ENCODE measurements around the gene SYS1.

- TF ChIP-seq CTCF (IDR thresholded peaks at IDR 0.05): no peak
- TF ChIP-seq POLR2A (IDR thresholded peaks at IDR 0.05): no peak
Measured at GRCh38 chr20:45317826-45318225, 45.1 kb upstream of the SYS1 start.
